ENCODE data around the gene MAP4K3. TPM values are rescaled to one million over a fixed set of nuclear protein-coding genes. Genes with fewer than 3 reads are reported as not detected.

MAP4K3 gene
- total and polyA plus RNA-seq, 11 donors, result 14.5 to 45.4 (median 33.4) TPM

- H3K4me1 ChIP-seq, result peaks cover 0 to 20% (median 7%) of the 10 kb centered on the region in 12 donors
- DNase-seq (peak in 2 of 5 donors; percentile 34 to 75), ATAC-seq (peak in 3 of 4 donors; percentile 32 to 56 (median 38))
- intact Hi-C loops (cut with DNase I), result no loop called here
- TF ChIP-seq, protein P1, sequence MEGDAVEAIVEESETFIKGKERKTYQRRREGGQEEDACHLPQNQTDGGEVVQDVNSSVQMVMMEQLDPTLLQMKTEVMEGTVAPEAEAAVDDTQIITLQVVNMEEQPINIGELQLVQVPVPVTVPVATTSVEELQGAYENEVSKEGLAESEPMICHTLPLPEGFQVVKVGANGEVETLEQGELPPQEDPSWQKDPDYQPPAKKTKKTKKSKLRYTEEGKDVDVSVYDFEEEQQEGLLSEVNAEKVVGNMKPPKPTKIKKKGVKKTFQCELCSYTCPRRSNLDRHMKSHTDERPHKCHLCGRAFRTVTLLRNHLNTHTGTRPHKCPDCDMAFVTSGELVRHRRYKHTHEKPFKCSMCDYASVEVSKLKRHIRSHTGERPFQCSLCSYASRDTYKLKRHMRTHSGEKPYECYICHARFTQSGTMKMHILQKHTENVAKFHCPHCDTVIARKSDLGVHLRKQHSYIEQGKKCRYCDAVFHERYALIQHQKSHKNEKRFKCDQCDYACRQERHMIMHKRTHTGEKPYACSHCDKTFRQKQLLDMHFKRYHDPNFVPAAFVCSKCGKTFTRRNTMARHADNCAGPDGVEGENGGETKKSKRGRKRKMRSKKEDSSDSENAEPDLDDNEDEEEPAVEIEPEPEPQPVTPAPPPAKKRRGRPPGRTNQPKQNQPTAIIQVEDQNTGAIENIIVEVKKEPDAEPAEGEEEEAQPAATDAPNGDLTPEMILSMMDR (IDR thresholded peaks at IDR 0.05), result no peak
- peaks cover 0 to 5% (median 0%) of the 10 kb centered on the region in 9 donors for H3K36me3 ChIP-seq
- no peaks in the 10 kb centered on the region for H3K9me3 ChIP-seq
- H3K27me3 ChIP-seq, result no peaks in the 10 kb centered on the region
- WGBS, 4 donors, result 63 to 71% (median 66%) methylated on average over 39 to 58 of the region's 58 CpGs
- peak within 1 kb of the TSS in 9 of 12 donors; percentile 18 to 46 (median 32) for H3K4me3 ChIP-seq
- no peak within 1 kb of the TSS for H3K27ac ChIP-seq
Measured at GRCh38 chr2:39243469-39244123, 193.5 kb downstream of the MAP4K3 start, which contains the start of gene CDKL4. Gene CDKL4 (minus strand): TSS chr2:39243970.

GRCh38 chr2:39241588-39241987, 195.5 kb downstream of the MAP4K3 start:
- no peak for DNase-seq
- peak; percentile 36 to 79 (median 58) for ATAC-seq
- TF ChIP-seq POLR2A (IDR thresholded peaks at IDR 0.05), result no peak
- TF ChIP-seq, protein P1 (IDR thresholded peaks at IDR 0.05), result no peak
- Histone ChIP-seq H3K27ac (no peak overlapping the region), H3K36me3 (no peaks in the 10 kb centered on the region), H3K27me3 (no peaks in the 10 kb centered on the region), H3K4me3 (no peak overlapping the region), H3K4me1 (peaks cover 0 to 20% (median 6%) of the 10 kb centered on the region in 12 donors), H3K9me3 (peaks cover 0 to 3% (median 0%) of the 10 kb centered on the region in 12 donors)
- 27 to 33% (median 29%) methylated on average over 4 of the region's 4 CpGs for WGBS, 4 donors
- intact Hi-C loops (cut with DNase I), result no loop called here

DNA sequence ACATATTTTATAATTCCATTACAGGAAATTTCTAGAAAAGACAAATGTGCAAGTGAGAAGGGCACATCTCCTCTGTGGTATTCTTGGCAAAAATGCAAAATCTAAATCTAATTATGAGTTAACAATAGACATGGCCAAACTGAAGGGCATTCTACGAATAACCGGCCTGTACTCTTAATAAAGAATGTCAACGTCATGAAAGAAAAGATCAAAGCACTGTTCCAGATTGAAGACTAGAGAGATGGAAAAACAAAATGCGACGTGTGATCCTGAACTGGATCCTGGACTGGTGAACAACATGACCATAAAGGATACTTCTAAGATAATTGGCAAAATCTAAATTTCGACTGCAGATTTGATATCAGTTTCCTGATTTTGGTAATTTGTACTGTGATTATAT, 196.3 kb downstream of the MAP4K3 start:
- no peak for TF ChIP-seq POLR2A (IDR thresholded peaks at IDR 0.05)
- H3K27me3 ChIP-seq, result no peaks in the 10 kb centered on the region
- peaks cover 0 to 20% (median 6%) of the 10 kb centered on the region in 12 donors for H3K4me1 ChIP-seq
- H3K9me3 ChIP-seq, result peaks cover 0 to 10% (median 0%) of the 10 kb centered on the region in 12 donors
- peak; percentile 35 to 55 (median 42) for ATAC-seq
- no peaks in the 10 kb centered on the region for H3K36me3 ChIP-seq
- no peak overlapping the region for H3K4me3 ChIP-seq
- 64 to 72% (median 69%) methylated on average over 6 of the region's 6 CpGs for WGBS, 4 donors
- intact Hi-C loops (cut with DNase I), result no loop called here
- no peak overlapping the region for H3K27ac ChIP-seq
- DNase-seq, result no peak

DNA sequence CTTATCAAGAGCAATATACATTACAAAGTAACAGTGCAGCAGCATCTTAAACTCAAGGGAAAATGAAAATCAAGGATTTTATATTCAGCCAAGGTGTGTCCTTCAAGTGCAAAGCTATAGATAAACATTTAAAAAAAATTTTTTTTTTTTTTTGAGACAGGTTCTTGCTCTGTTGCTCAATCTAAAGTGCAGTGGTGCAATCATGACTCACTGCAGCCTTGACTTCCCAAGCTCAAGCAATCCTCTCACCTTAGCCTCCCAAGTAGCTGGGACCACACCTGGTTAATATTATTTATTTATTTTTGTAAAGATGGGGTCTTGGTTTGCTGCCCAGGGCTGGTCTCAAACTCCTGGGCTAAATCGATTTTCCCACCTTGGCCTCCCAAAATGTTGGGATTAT, 202.3 kb downstream of the MAP4K3 start:
- no peak overlapping the region for H3K27ac ChIP-seq
- H3K4me1 ChIP-seq, result peaks cover 0 to 8% (median 0%) of the 10 kb centered on the region in 12 donors
- ATAC-seq (no peak), DNase-seq (no peak)
- TF ChIP-seq POLR2A (IDR thresholded peaks at IDR 0.05), result no peak
- TF ChIP-seq, protein P1 (IDR thresholded peaks at IDR 0.05), result no peak
- intact Hi-C loops (cut with DNase I), result loop anchor here in 1 of 10 donors (5.0 kb wide), 1 partner anchor 287 kb away; no protein-coding TSS in a partner anchor
- H3K27me3 ChIP-seq, result no peaks in the 10 kb centered on the region
- peaks cover 0 to 14% (median 0%) of the 10 kb centered on the region in 12 donors for H3K9me3 ChIP-seq
- 97 to 100% (median 98%) methylated on average over 1 of the region's 1 CpG for WGBS, 4 donors
- no peak overlapping the region for H3K4me3 ChIP-seq
- no peaks in the 10 kb centered on the region for H3K36me3 ChIP-seq

Measured in heart left ventricle (tissue), 16 donors.